K562 (cell line): ENCODE results near the gene AIG1. TPM values are rescaled to one million over a fixed set of nuclear protein-coding genes. Genes with fewer than 3 reads are reported as not detected.

Source experiments
- ATAC-seq: fragments of 200-7000 bp; cut with Tn5 transposase; 3 replicates; pipeline ENCODE4 v1.9.1; 2020; ENCODE audit warnings: moderate library complexity
- BruUV-seq: library from RNA; stranded (reverse); fragments of 400-500 nt; replicated peaks from 2 replicates; lab custom pipeline; 2021; lab: Mats Ljungman, UMichigan
- CTCF ChIA-PET: fragments of 300-600 bp; formaldehyde crosslinking; extraction: SDS; loops from one replicate; lab custom pipeline; 2021; ENCODE audit warnings: low intra/inter-chr PET ratio; lab: Yijun Ruan, JAX
- POLR2A ChIA-PET: fragments of 300-600, 350-650 bp; sonication (Branson Sonifier 250); formaldehyde crosslinking; extraction: SDS; loops from one replicate; lab custom pipeline; 2021; ENCODE audit warnings: antibody characterized with exemption, inconsistent platforms; lab: Yijun Ruan, JAX
- DNase-seq, 4 experiments: peaks; one replicate each; pipeline versions ENCODE4 v3.0.0 to v3.0.0-alpha.2; 2011 to 2018; ENCODE audit warnings: low spot score in 3 of 4, mixed read lengths in 3 of 4; ENCODE audit errors: extremely low read depth in 1 of 4
- FAIRE-seq: peaks from 2 replicates; lab custom pipeline; 2011; peaks lifted over from hg19 to GRCh38; lab: Jason Lieb, UNC
- H2AFZ ChIP-seq: 2 replicates; pipeline ENCODE4 v1.6.0; 2011; ENCODE audit warnings: low read depth, low read length, control low read depth, inconsistent platforms
- H3K27ac ChIP-seq: fragments of 200-600 bp; 3 replicates; pipeline ENCODE4 v1.8.0; 2011; ENCODE audit warnings: low read depth, mild to moderate bottlenecking, control low read depth, inconsistent platforms, low read length, moderate library complexity, mixed read lengths; ENCODE audit errors: extremely low read depth
- H3K27me3 ChIP-seq, 2 experiments: fragments of 300-600 bp in 1 of 2; 2 replicates in 1 of 2; 3 replicates in 1 of 2; pipeline versions ENCODE4 v1.6.0 to v1.8.0; 2011; ENCODE audit warnings: inconsistent platforms in 2 of 2, low read length in 2 of 2, mild to moderate bottlenecking in 1 of 2, mixed read lengths in 1 of 2, moderate library complexity in 1 of 2; ENCODE audit not compliant: control insufficient read depth in 2 of 2, insufficient read depth in 2 of 2
- H3K36me3 ChIP-seq: fragments of 300-600 bp; 3 replicates; pipeline ENCODE4 v1.8.0; 2011; ENCODE audit warnings: mild to moderate bottlenecking, low read length, inconsistent platforms; ENCODE audit not compliant: control insufficient read depth, insufficient read depth
- H3K4me1 ChIP-seq, 2 experiments: fragments of 200-600 bp in 1 of 2; replicated peaks in 1 of 2; 2 replicates in 1 of 2; 3 replicates in 1 of 2; pipeline versions ENCODE4 v1.5.1 to v1.8.0; 2011; ENCODE audit warnings: inconsistent platforms in 2 of 2, low read length in 2 of 2, mild to moderate bottlenecking in 1 of 2, mixed read lengths in 1 of 2, moderate library complexity in 1 of 2; ENCODE audit not compliant: control insufficient read depth in 2 of 2, insufficient read depth in 2 of 2
- H3K4me2 ChIP-seq: 2 replicates; pipeline ENCODE4 v1.6.1; 2011; ENCODE audit warnings: low read length, control low read depth, inconsistent platforms, mixed read lengths; ENCODE audit not compliant: insufficient read depth
- H3K4me3 ChIP-seq: fragments of 200-600 bp; sonication (generic), shearing (Covaris generic); 2 replicates; pipeline ENCODE4 v1.5.1; 2016; ENCODE audit warnings: control low read depth, inconsistent platforms
- H3K79me2 ChIP-seq: fragments of 200-600 bp; 3 replicates; pipeline ENCODE4 v1.8.0; 2011; ENCODE audit warnings: low read length, inconsistent platforms; ENCODE audit not compliant: control insufficient read depth, insufficient read depth
- H3K9ac ChIP-seq, 2 experiments: 2 replicates each; pipeline versions ENCODE4 v1.6.0 to v1.6.1; 2011; ENCODE audit warnings: low read depth in 2 of 2, low read length in 2 of 2, control low read depth in 1 of 2, inconsistent platforms in 1 of 2, mild to moderate bottlenecking in 1 of 2, mixed read lengths in 1 of 2; ENCODE audit not compliant: insufficient read depth in 1 of 2
- H3K9me1 ChIP-seq: one replicate; pipeline ENCODE4 v1.6.0; 2011; ENCODE audit warnings: inconsistent platforms, mild to moderate bottlenecking, low read length, moderate library complexity; ENCODE audit not compliant: control insufficient read depth, insufficient read depth
- H3K9me3 ChIP-seq: replicated peaks from 2 replicates; pipeline ENCODE4 v1.5.1; 2011; ENCODE audit warnings: low read depth, low read length, inconsistent platforms; ENCODE audit not compliant: control insufficient read depth, insufficient read depth
- H4K20me1 ChIP-seq: replicated peaks from 2 replicates; pipeline ENCODE4 v1.6.1; 2011; ENCODE audit warnings: low read length, inconsistent platforms, mixed read lengths; ENCODE audit not compliant: control insufficient read depth, insufficient read depth
- ATF1 ChIP-seq, 2 experiments: fragments of 450-650 bp in 1 of 2; IDR thresholded peaks; 2 replicates each; pipeline ENCODE4 v1.6.1; 2016; ENCODE audit warnings: missing compliant biosample characterization in 1 of 2, missing genetic modification characterization in 1 of 2
- CREBBP ChIP-seq: IDR thresholded peaks from one replicate; pipeline ENCODE4 v1.6.1; 2012; ENCODE audit warnings: low read depth, mild to moderate bottlenecking, control low read depth, inconsistent platforms, low read length
- FOXA1 ChIP-seq: fragments of 450-650 bp; IDR thresholded peaks from 2 replicates; pipeline ENCODE4 v1.6.1; 2016; ENCODE audit warnings: mild to moderate bottlenecking, borderline replicate concordance
- TEAD2 ChIP-seq: fragments of 450-650 bp; IDR thresholded peaks from 2 replicates; pipeline ENCODE4 v1.6.1; 2016; ENCODE audit warnings: missing genetic modification characterization, control low read depth, missing compliant biosample characterization
- ZBTB1 ChIP-seq: sonication (generic); formaldehyde crosslinking; IDR thresholded peaks from 2 replicates; pipeline ENCODE4 v1.8.1; 2023; ENCODE audit warnings: missing genetic modification reagents, low read depth, mild to moderate bottlenecking, borderline replicate concordance
- ZNF668 ChIP-seq: fragments of 250-450 bp; sonication (Bioruptor Pico); IDR thresholded peaks from 2 replicates; pipeline ENCODE4 v1.8.0; 2022; ENCODE audit warnings: mild to moderate bottlenecking, inconsistent platforms
- ZNF764 ChIP-seq: fragments of 250-450 bp; sonication (Bioruptor Pico); IDR thresholded peaks from 2 replicates; pipeline ENCODE4 v1.4.0; 2020; ENCODE audit warnings: low read depth, mild to moderate bottlenecking, moderate library complexity
- WGBS: fragments of 100-300 bp; shearing (Covaris generic); methylation state at CpG from one replicate; pipeline ENCODE4 v1.1.6; 2016; ENCODE audit warnings: low coverage, mixed read lengths; ENCODE audit not compliant: insufficient coverage; ENCODE audit errors: missing lambda C conversion rate; 5-methylcytosine and 5-hydroxymethylcytosine counted together
- in situ Hi-C: fragments of 300-500 bp; cut with MboI; formaldehyde crosslinking; loops from 4 replicates; pipeline ENCODE4 v1.15.0; 2018; ENCODE audit warnings: inconsistent platforms, mixed read lengths
- intact Hi-C: fragments of 100-400 bp; cut with micrococcal nuclease; formaldehyde crosslinking; loops from 2 replicates; pipeline ENCODE4 v1.14.2; 2022
- polyA plus RNA-seq, 8 experiments: library from polyadenylated mRNA; depleted of rRNA in 4 of 8; stranded (reverse) in 5 of 8; unstranded in 3 of 8; fragments of >200 nt; fragmentation: Nextera tagmentation in 2 of 8; fragmentation: Illumina TruSeq in 1 of 8; extraction: Ambion mirVana in 2 of 8; extraction: Trizol in 1 of 8; gene quantifications; 2 replicates each; pipeline versions ENCODE4 v1.2.1 to v1.2.3, GENCODE V29; 2011 to 2014; ENCODE audit warnings: inconsistent platforms in 1 of 8, missing spikeins in 1 of 8
- total RNA-seq, 7 experiments: library from RNA; depleted of rRNA in 6 of 7; stranded (reverse); fragments of >200 nt in 6 of 7; fragmentation: Illumina TruSeq in 2 of 7; extraction: Trizol in 2 of 7; gene quantifications; 2 replicates each; pipeline versions ENCODE4 v1.2.1 to v1.2.3, GENCODE V29; 2011 to 2021; ENCODE audit warnings: low replicate concordance in 1 of 7
- TF ChIP-seq, protein P1 (sequence below): fragments of 450-650 bp; IDR thresholded peaks from 2 replicates; pipeline ENCODE4 v1.6.1; 2016
- TF ChIP-seq, protein P2 (sequence below), 3 experiments: fragments of 200-800 bp in 1 of 3; fragments of 250-450 bp in 1 of 3; fragments of 450-650 bp in 1 of 3; sonication (Bioruptor Pico) in 1 of 3; sonication (Bioruptor generic) in 1 of 3; formaldehyde crosslinking in 1 of 3; IDR thresholded peaks; 2 replicates each; pipeline versions ENCODE4 v1.6.1 to v1.8.0; 2016 to 2022; ENCODE audit warnings: mild to moderate bottlenecking in 2 of 3, missing genetic modification characterization in 2 of 3, missing compliant biosample characterization in 1 of 3, moderate library complexity in 1 of 3
- TF ChIP-seq, protein P3 (sequence below), 2 experiments: fragments of 450-650 bp in 1 of 2; sonication (generic) in 1 of 2; formaldehyde crosslinking; conservative IDR thresholded peaks; 2 replicates each; pipeline versions ENCODE4 v1.4.0 to v1.8.1; 2020 to 2022; ENCODE audit warnings: mild to moderate bottlenecking in 1 of 2, missing genetic modification reagents in 1 of 2
- TF ChIP-seq, protein P4 (sequence below): sonication (generic); formaldehyde crosslinking; IDR thresholded peaks from 2 replicates; pipeline ENCODE4 v1.8.1; 2023; ENCODE audit warnings: missing genetic modification reagents, mild to moderate bottlenecking, borderline replicate concordance

The AIG1 gene
- total and polyA plus RNA-seq, 9 of the 15 experiments (the other 6 are each of a cell fraction or from before 2014, with no cell fraction given), result 74.8 to 333 (median 127) TPM

DNA sequence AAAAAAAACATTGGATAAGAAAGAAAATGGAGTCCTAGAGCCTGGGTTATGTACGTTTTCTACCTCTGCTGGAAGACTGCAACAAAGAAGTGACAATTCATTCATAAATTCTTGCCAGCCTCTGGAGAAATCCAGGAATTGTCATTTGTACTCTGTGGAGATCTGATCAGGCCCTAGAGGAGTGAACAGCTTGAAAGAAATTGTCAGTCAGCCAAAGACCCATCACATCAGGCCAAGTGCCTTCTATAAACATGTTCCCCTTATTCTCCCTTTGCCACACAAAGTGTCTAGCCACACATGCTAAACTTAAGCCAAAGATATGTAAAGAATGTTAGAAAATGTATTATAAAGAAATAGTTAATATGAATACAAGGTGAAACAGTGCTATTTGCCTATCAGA lies 237.4 kb downstream of the AIG1 start:
- no peak for DNase-seq
- Histone ChIP-seq H3K27ac (no peak overlapping the region), H3K9ac (no peak overlapping the region), H3K9me1 (no peaks in the 10 kb centered on the region), H3K4me2 (no peak overlapping the region), H4K20me1 (no peaks in the 10 kb centered on the region), H3K36me3 (peaks cover 13% of the 10 kb centered on the region; the same call in 1 of the 3 replicates), H3K9me3 (no peaks in the 10 kb centered on the region), H3K27me3 (no peaks in the 10 kb centered on the region; a peak in 1 of 5 replicates), H3K4me1 (no peaks in the 10 kb centered on the region), H3K79me2 (no peaks in the 10 kb centered on the region), H3K4me3 (no peak overlapping the region), H2AFZ (no peak overlapping the region)
- no peak for FAIRE-seq
- intact Hi-C loops, result no loop called here
- no peak for ATAC-seq
- POLR2A ChIA-PET, result no interaction called here
- 43% methylated on average over 1 of the region's 1 CpG for WGBS
- CTCF ChIA-PET, result no interaction called here
- in situ Hi-C loops, result loop anchor here (25.0 kb wide), 1 partner anchor 611 kb away; no protein-coding TSS in a partner anchor
- no TSS peak for BruUV-seq
- TF ChIP-seq FOXA1 (no peak), ATF1 (CRISPR knock-in tag; IDR thresholded peaks at IDR 0.05) (no peak), ATF1 (tag; IDR thresholded peaks at IDR 0.05) (no peak), ZNF668 (CRISPR knock-in tag) (no peak), ZBTB1 (no peak), TEAD2 (tag) (no peak), ZNF764 (CRISPR knock-in tag) (no peak), CREBBP (no peak)
- TF ChIP-seq, protein P1, sequence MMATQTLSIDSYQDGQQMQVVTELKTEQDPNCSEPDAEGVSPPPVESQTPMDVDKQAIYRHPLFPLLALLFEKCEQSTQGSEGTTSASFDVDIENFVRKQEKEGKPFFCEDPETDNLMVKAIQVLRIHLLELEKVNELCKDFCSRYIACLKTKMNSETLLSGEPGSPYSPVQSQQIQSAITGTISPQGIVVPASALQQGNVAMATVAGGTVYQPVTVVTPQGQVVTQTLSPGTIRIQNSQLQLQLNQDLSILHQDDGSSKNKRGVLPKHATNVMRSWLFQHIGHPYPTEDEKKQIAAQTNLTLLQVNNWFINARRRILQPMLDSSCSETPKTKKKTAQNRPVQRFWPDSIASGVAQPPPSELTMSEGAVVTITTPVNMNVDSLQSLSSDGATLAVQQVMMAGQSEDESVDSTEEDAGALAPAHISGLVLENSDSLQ, result no peak
- TF ChIP-seq, protein P2, sequence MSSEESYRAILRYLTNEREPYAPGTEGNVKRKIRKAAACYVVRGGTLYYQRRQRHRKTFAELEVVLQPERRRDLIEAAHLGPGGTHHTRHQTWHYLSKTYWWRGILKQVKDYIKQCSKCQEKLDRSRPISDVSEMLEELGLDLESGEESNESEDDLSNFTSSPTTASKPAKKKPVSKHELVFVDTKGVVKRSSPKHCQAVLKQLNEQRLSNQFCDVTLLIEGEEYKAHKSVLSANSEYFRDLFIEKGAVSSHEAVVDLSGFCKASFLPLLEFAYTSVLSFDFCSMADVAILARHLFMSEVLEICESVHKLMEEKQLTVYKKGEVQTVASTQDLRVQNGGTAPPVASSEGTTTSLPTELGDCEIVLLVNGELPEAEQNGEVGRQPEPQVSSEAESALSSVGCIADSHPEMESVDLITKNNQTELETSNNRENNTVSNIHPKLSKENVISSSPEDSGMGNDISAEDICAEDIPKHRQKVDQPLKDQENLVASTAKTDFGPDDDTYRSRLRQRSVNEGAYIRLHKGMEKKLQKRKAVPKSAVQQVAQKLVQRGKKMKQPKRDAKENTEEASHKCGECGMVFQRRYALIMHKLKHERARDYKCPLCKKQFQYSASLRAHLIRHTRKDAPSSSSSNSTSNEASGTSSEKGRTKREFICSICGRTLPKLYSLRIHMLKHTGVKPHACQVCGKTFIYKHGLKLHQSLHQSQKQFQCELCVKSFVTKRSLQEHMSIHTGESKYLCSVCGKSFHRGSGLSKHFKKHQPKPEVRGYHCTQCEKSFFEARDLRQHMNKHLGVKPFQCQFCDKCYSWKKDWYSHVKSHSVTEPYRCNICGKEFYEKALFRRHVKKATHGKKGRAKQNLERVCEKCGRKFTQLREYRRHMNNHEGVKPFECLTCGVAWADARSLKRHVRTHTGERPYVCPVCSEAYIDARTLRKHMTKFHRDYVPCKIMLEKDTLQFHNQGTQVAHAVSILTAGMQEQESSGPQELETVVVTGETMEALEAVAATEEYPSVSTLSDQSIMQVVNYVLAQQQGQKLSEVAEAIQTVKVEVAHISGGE (CRISPR knock-in tag; IDR thresholded peaks at IDR 0.05), result no peak
- TF ChIP-seq, protein P3, sequence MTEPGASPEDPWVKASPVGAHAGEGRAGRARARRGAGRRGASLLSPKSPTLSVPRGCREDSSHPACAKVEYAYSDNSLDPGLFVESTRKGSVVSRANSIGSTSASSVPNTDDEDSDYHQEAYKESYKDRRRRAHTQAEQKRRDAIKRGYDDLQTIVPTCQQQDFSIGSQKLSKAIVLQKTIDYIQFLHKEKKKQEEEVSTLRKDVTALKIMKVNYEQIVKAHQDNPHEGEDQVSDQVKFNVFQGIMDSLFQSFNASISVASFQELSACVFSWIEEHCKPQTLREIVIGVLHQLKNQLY (CRISPR knock-in tag; conservative IDR thresholded peaks at IDR 0.05), result no peak
- TF ChIP-seq, protein P4, sequence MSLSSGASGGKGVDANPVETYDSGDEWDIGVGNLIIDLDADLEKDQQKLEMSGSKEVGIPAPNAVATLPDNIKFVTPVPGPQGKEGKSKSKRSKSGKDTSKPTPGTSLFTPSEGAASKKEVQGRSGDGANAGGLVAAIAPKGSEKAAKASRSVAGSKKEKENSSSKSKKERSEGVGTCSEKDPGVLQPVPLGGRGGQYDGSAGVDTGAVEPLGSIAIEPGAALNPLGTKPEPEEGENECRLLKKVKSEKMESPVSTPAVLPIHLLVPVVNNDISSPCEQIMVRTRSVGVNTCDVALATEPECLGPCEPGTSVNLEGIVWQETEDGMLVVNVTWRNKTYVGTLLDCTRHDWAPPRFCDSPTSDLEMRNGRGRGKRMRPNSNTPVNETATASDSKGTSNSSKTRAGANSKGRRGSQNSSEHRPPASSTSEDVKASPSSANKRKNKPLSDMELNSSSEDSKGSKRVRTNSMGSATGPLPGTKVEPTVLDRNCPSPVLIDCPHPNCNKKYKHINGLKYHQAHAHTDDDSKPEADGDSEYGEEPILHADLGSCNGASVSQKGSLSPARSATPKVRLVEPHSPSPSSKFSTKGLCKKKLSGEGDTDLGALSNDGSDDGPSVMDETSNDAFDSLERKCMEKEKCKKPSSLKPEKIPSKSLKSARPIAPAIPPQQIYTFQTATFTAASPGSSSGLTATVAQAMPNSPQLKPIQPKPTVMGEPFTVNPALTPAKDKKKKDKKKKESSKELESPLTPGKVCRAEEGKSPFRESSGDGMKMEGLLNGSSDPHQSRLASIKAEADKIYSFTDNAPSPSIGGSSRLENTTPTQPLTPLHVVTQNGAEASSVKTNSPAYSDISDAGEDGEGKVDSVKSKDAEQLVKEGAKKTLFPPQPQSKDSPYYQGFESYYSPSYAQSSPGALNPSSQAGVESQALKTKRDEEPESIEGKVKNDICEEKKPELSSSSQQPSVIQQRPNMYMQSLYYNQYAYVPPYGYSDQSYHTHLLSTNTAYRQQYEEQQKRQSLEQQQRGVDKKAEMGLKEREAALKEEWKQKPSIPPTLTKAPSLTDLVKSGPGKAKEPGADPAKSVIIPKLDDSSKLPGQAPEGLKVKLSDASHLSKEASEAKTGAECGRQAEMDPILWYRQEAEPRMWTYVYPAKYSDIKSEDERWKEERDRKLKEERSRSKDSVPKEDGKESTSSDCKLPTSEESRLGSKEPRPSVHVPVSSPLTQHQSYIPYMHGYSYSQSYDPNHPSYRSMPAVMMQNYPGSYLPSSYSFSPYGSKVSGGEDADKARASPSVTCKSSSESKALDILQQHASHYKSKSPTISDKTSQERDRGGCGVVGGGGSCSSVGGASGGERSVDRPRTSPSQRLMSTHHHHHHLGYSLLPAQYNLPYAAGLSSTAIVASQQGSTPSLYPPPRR (CRISPR knock-in tag), result no peak
